ENCODE data around the gene UBE3A.
"Not testable (repeated sequence)": the region's sequence is repeated elsewhere in the genome, so short reads cannot be mapped to it uniquely, and the experiment has no call there.

UBE3A gene

GRCh38 chr15:25437777-25438600 is 835 bp downstream of the UBE3A start:
- DNase-seq: no peak

GRCh38 chr15:25436707-25437106 is 2.1 kb downstream of the UBE3A start:
- DNase-seq: no peak

- DNase-seq: no peak
Observed at GRCh38 chr15:25435474-25436243, 3.2 kb downstream of the UBE3A start.

- DNase-seq: no peak
Observed at GRCh38 chr15:25433118-25433865, 5.5 kb downstream of the UBE3A start.

- DNase-seq: no peak
Observed at GRCh38 chr15:25431836-25432561, 6.8 kb downstream of the UBE3A start.

- no peak for DNase-seq
Observed at GRCh38 chr15:25427861-25428260, 11.0 kb downstream of the UBE3A start.

- DNase-seq: no peak
Observed at GRCh38 chr15:25426896-25427610, 11.8 kb downstream of the UBE3A start.

- no peak for DNase-seq
Observed at GRCh38 chr15:25424073-25424472, 14.8 kb downstream of the UBE3A start.

- no peak for DNase-seq
Observed at GRCh38 chr15:25422021-25422420, 16.8 kb downstream of the UBE3A start.

- DNase-seq: no peak
Observed at GRCh38 chr15:25418202-25418601, 20.6 kb downstream of the UBE3A start.

GRCh38 chr15:25417604-25418003 is 21.2 kb downstream of the UBE3A start:
- DNase-seq: no peak

GRCh38 chr15:25416693-25417092 is 22.1 kb downstream of the UBE3A start:
- no peak for DNase-seq

- no peak for DNase-seq
Observed at GRCh38 chr15:25415707-25416106, 23.1 kb downstream of the UBE3A start.

GRCh38 chr15:25415217-25415616 is 23.6 kb downstream of the UBE3A start:
- DNase-seq: no peak

- DNase-seq: no peak
Observed at GRCh38 chr15:25410649-25411048, 28.2 kb downstream of the UBE3A start.

GRCh38 chr15:25409731-25410130 is 29.1 kb downstream of the UBE3A start:
- not testable (repeated sequence) for DNase-seq

- DNase-seq: no peak
Observed at GRCh38 chr15:25408929-25409328, 29.9 kb downstream of the UBE3A start.

- DNase-seq: no peak
Observed at GRCh38 chr15:25408428-25408827, 30.4 kb downstream of the UBE3A start.

- no peak for DNase-seq
Observed at GRCh38 chr15:25407950-25408349, 30.9 kb downstream of the UBE3A start.

GRCh38 chr15:25406846-25407245 is 32.0 kb downstream of the UBE3A start:
- DNase-seq: no peak

- no peak for DNase-seq
Observed at GRCh38 chr15:25406261-25406660, 32.6 kb downstream of the UBE3A start.

- DNase-seq: no peak
Observed at GRCh38 chr15:25403771-25404170, 35.1 kb downstream of the UBE3A start.
